Skeletal muscle satellite cell (primary cell): Measurements from ENCODE around the gene POLR3GL.

Source experiments
- H3K27me3 ChIP-seq: 2 replicates; pipeline ENCODE4 v1.7.0; 2013; ENCODE audit warnings: low read length; ENCODE audit not compliant: control insufficient read depth, insufficient read depth
- H3K36me3 ChIP-seq: 2 replicates; pipeline ENCODE4 v1.7.0; 2013; ENCODE audit warnings: mild to moderate bottlenecking, control low read depth, low read length; ENCODE audit not compliant: insufficient read depth
- H3K4me1 ChIP-seq: 2 replicates; pipeline ENCODE4 v1.7.0; 2013; ENCODE audit warnings: low read length; ENCODE audit not compliant: control insufficient read depth, insufficient read depth
- H3K4me2 ChIP-seq: 2 replicates; pipeline ENCODE4 v1.7.0; 2013; ENCODE audit warnings: mild to moderate bottlenecking, low read length
- H3K4me3 ChIP-seq: 2 replicates; pipeline ENCODE4 v1.7.0; 2013; ENCODE audit warnings: low read length
- H3K9ac ChIP-seq: 2 replicates; pipeline ENCODE4 v1.7.0; 2013; ENCODE audit warnings: mild to moderate bottlenecking, low read depth, low read length, moderate library complexity
- H3K9me3 ChIP-seq: replicated peaks from 2 replicates; pipeline ENCODE4 v1.7.0; 2013; ENCODE audit warnings: mild to moderate bottlenecking, control low read depth, low read length

The POLR3GL gene

DNA sequence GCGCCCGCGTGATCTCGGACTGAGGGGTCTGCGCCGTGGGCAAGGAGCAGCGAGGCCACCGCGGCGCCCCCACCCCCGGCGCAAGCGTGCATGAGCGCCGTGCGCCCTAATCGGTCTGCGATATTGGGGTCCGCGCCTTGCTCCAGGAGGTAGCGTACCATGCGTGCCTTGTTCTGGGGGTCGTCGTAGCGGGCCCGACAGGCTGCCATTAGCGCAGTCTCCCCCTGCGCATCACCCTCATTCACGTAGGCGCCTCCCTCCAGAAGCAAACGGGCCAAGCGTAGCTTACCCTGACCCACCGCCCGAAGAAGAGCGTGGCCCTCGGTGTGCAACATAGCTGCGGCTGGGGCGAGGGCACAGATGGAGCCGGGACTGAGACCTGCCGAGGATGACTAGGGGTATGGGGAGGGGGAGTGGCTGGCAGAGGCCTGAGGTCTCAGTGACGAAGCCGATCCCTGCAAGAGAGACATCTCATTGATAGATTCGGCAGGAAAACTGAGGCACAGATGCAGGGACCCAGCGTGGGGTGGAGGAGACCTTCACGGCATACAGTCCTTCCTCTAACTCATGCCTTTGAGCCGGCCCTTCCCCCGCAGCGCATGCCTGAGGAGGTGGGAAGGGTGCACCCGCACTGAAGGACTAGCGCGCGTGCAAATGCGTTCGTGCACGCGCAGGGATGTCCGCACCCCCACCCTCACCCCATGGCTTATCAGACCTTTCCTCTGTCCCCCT is 2.9 kb upstream of the POLR3GL start:
- H3K4me2 ChIP-seq = peak overlapping the region; percentile 86
- peak overlapping the region; percentile 69 for H3K9ac ChIP-seq
- H3K4me3 ChIP-seq = peak overlapping the region; percentile 81
- H3K36me3 ChIP-seq = no peaks in the 10 kb centered on the region
- peaks cover 47% of the 10 kb centered on the region for H3K4me1 ChIP-seq
- no peaks in the 10 kb centered on the region for H3K9me3 ChIP-seq
- H3K27me3 ChIP-seq = no peaks in the 10 kb centered on the region

GRCh38 chr1:145962157-145963102 is 2.1 kb upstream of the POLR3GL start:
- H3K9ac ChIP-seq = peak overlapping the region; percentile 69

GRCh38 chr1:145963265-145964019 is 1.0 kb upstream of the POLR3GL start:
- Histone ChIP-seq H3K4me1 (peaks cover 42% of the 10 kb centered on the region), H3K4me2 (peak overlapping the region; percentile 86), H3K36me3 (no peaks in the 10 kb centered on the region), H3K9me3 (no peaks in the 10 kb centered on the region), H3K4me3 (peak overlapping the region; percentile 85), H3K27me3 (no peaks in the 10 kb centered on the region), H3K9ac (peak overlapping the region; percentile 83)

More at GRCh38 chr1:145962157-145963102, 2.1 kb upstream of the POLR3GL start:
- H3K4me1 ChIP-seq = peaks cover 46% of the 10 kb centered on the region
- no peaks in the 10 kb centered on the region for H3K27me3 ChIP-seq
- H3K36me3 ChIP-seq = no peaks in the 10 kb centered on the region
- H3K9me3 ChIP-seq = no peaks in the 10 kb centered on the region
- H3K4me2 ChIP-seq = peak overlapping the region; percentile 86
- H3K4me3 ChIP-seq = peak overlapping the region; percentile 81

DNA sequence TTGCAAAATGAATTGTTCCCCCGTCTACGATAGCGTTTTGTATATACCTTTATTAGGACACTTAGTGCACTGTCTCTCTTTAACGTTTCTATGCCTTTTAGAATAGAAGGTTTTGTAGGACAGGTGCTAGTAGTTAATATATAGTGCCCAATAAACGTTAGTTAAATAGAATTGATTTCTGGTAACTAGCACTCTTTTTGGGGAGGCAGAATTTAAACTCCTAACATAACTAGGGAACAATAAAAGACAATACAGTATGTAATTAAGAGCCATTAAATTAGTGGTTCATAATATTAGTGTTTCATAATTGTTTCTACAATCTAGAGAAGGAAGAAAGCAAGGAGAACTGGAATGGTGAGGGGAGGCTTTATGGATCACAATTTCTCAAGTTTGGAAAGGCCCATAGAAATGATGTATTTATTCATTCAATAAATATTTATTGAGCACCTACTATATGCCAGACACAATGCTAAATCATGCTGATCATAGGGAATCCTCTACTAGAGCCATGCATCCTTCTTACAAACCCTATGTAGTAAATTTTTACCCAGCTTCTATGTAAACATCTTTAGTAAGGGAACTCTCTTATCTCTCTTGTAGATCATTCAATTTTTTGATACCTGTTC is 742 bp downstream of the POLR3GL start:
- Histone ChIP-seq H3K4me3 (peak overlapping the region; percentile 85), H3K4me1 (peaks cover 40% of the 10 kb centered on the region), H3K36me3 (no peaks in the 10 kb centered on the region), H3K4me2 (peak overlapping the region; percentile 86), H3K9ac (peak overlapping the region; percentile 83), H3K27me3 (no peaks in the 10 kb centered on the region), H3K9me3 (no peaks in the 10 kb centered on the region)

DNA sequence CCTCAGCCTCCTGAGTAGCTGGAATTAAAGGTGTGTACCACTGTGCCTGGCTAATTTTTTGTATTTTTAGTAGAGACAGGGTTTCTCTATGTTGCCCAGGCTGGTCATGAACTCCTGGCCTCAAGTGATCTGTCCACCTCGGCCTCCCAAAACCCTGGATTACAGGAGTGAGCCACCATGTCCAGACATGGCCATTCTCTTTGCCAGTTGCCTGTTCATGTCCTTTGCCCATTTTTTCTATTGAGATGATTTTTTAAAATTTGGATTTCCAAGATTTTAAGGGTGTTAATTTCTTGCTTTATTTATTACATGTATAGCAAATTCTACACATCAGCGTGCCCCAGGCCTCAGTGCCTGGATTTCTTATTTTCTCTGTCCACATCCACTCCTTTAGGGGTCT is 2.8 kb downstream of the POLR3GL start:
- Histone ChIP-seq H3K4me2 (no peak overlapping the region), H3K4me1 (peaks cover 22% of the 10 kb centered on the region), H3K27me3 (no peaks in the 10 kb centered on the region), H3K9me3 (no peaks in the 10 kb centered on the region), H3K9ac (no peak overlapping the region), H3K4me3 (no peak overlapping the region), H3K36me3 (no peaks in the 10 kb centered on the region)

- H3K36me3 ChIP-seq = no peaks in the 10 kb centered on the region
Measured at GRCh38 chr1:145972580-145972979, 8.1 kb downstream of the POLR3GL start.

DNA sequence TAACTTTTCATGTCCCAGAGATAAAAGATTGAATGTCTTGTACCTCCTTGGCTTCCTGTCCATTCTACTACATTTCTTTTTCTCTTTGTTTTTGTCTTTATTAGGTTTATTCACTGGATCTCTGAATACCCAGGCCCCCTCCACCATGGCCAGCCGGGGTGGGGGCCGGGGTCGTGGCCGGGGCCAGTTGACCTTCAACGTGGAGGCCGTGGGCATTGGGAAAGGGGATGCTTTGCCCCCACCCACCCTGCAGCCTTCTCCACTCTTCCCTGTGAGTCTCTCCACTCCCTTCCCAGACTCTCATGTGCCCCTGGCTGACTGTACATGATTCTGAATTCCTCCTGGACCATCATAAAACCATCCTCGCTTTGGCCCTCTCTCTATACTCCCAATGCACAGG is 10.2 kb downstream of the POLR3GL start:
- no peak overlapping the region for H3K4me2 ChIP-seq
- H3K27me3 ChIP-seq = no peaks in the 10 kb centered on the region
- peaks cover 22% of the 10 kb centered on the region for H3K4me1 ChIP-seq
- no peaks in the 10 kb centered on the region for H3K9me3 ChIP-seq
- H3K4me3 ChIP-seq = no peak overlapping the region
- no peak overlapping the region for H3K9ac ChIP-seq
- peaks cover 3% of the 10 kb centered on the region for H3K36me3 ChIP-seq

More at GRCh38 chr1:145972580-145972979, 8.1 kb downstream of the POLR3GL start:
- no peak overlapping the region for H3K4me3 ChIP-seq
- H3K9me3 ChIP-seq = no peaks in the 10 kb centered on the region
- no peak overlapping the region for H3K9ac ChIP-seq
- peaks cover 3% of the 10 kb centered on the region for H3K4me1 ChIP-seq
- no peak overlapping the region for H3K4me2 ChIP-seq
- H3K27me3 ChIP-seq = no peaks in the 10 kb centered on the region

GRCh38 chr1:145975216-145975615 is 10.7 kb downstream of the POLR3GL start:
- no peak overlapping the region for H3K4me2 ChIP-seq
- no peaks in the 10 kb centered on the region for H3K27me3 ChIP-seq
- H3K36me3 ChIP-seq = peaks cover 3% of the 10 kb centered on the region
- no peaks in the 10 kb centered on the region for H3K9me3 ChIP-seq
- no peak overlapping the region for H3K4me3 ChIP-seq
- peaks cover 27% of the 10 kb centered on the region for H3K4me1 ChIP-seq
- no peak overlapping the region for H3K9ac ChIP-seq

- Histone ChIP-seq H3K4me3 (no peak overlapping the region), H3K4me2 (no peak overlapping the region), H3K4me1 (peaks cover 30% of the 10 kb centered on the region), H3K27me3 (no peaks in the 10 kb centered on the region), H3K36me3 (peaks cover 3% of the 10 kb centered on the region), H3K9me3 (no peaks in the 10 kb centered on the region), H3K9ac (no peak overlapping the region)
Measured at GRCh38 chr1:145977016-145977415, 12.5 kb downstream of the POLR3GL start.

DNA sequence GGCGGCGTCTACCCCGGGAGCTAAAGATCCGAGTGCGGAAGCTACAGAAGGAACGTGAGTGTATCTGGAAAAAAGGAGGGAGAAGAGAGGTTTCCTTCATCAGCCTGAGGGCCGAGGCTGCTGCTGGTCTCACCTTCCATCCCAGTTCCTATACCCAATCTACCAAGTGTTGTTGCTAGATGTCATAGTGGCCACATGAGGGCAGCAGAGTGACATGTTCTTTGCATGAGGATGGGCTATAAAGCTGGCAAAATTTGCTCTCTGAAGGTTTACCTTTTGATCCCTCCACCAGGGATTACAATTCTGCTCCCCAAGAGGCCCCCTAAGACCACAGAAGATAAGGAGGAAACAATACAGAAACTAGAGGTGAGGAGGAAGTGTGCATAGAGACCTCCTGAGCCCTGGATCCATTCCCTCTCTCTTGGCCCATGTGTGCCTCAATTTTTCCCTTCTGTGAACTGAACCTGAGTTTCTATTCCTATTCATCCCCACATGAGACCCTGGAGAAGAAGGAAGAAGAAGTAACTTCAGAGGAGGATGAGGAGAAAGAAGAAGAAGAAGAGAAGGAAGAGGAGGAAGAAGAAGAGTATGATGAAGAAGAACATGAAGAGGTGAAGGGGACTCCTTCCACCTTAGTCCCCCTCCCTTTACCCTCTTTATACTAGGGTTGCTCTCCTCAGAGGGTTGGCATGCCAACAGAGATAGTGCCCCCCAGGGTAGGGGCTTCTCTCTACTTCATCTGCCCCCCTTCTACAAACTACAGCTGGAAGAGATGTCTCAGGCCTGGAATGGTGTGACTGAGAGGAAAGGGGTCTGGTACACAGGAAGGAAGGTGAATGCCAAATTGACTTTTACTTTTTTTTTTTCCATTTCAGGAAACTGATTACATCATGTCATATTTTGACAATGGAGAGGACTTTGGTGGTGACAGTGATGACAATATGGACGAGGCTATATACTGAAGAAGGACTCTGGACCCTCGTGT is 13.3 kb downstream of the POLR3GL start:
- Histone ChIP-seq H3K4me2 (peak overlapping the region; percentile 74), H3K4me1 (peaks cover 32% of the 10 kb centered on the region), H3K9me3 (no peaks in the 10 kb centered on the region), H3K4me3 (no peak overlapping the region), H3K27me3 (no peaks in the 10 kb centered on the region), H3K36me3 (peaks cover 3% of the 10 kb centered on the region), H3K9ac (peak overlapping the region; percentile 79)
